Medulla oblongata (tissue), 1 donor: Measurements from ENCODE around the gene TNNI3K.

Experiments used
- DNase-seq: peaks from one replicate; pipeline ENCODE4 v3.0.0-alpha.2; 2015; ENCODE audit errors: extremely low spot score

Gene TNNI3K

DNA sequence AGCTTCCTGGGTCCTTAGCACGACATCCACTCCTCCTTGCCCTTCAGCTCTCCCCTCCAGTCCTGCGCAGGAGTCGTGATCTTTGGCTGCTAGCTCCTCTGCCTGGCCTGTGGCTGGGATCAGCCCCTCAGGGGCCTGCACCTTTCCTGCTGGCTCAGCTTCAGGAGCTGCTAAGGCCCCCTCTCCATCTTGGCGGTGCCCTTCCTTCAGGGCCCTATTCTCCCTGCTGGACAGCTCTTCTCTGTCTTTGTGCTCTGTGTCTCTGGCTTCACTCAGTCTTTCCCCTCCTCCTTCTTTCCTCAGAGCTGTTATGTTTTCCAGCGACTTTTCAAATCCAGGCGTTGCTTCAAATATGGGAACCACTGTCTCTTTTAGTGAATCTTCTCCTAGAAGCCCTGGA lies 336.7 kb downstream of the TNNI3K start:
- DNase-seq: no peak

- no peak for DNase-seq
Observed at GRCh38 chr1:74578101-74578500, 342.9 kb downstream of the TNNI3K start.

GRCh38 chr1:74579425-74579824 lies 344.2 kb downstream of the TNNI3K start:
- DNase-seq: no peak

DNA sequence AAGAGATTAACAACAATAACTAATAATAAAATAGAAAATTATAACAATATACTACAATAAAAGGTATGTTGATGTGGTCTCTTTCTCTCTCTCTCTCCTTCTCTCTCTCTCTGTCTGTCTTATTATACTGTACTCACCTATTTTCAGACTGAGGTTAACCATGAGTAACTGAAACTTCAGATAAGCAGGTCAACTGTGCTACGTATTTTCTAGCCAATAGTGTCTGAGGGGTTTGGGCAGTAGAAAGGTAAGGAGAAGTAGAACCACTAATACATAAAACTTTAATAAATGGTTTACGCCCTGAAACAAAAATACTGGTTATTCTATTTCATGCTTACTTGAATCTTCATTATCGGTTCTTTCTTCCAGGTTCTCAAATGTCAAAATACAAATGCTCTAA lies 348.2 kb downstream of the TNNI3K start:
- no peak for DNase-seq

DNA sequence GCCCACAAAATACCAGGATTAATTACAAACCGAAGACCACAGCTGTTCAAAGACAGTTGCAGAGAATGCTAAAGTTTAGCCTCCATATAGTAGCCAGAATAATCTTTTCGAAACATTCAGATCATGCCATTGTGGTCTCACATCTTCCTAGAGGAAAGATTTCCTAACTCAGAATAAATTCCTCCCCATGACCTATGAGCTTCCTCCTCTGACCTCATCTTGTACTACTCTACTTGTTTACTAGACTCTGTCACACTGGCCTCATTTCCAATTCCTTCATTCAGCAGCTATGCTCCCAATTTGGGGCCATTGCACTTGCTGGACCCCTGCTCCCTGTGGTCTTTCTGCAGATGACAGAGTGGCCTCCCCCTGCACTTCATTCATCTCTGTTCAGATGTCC lies 349.0 kb downstream of the TNNI3K start:
- DNase-seq: no peak

DNA sequence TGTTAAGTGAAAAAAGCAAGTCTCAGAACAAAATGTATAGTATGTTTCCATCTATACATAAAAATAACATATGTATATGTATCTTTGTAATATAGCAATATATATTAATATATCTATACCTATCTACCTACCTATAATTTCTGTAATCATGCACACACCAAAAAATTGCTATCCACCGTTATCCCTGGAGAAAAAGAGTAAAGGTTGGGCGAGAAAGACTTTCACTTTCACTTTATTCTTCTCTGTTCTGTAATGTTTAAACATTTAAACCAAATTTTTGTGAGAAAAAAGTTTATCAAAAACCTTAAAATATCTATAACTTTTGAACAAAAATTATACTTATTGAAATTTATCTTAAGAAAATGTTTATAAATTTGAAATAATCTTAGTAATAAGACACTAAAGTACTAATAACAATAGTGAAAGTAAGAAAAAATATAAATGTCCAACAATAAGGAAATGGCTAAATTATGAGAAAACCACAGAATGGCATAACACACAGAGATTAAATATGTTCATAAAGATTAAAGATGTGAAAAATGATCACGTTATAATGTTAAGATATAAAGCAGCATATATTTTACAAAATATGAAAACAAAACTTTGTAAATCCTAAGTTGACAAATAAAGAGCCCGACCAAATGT lies 351.2 kb downstream of the TNNI3K start:
- DNase-seq: no peak

DNA sequence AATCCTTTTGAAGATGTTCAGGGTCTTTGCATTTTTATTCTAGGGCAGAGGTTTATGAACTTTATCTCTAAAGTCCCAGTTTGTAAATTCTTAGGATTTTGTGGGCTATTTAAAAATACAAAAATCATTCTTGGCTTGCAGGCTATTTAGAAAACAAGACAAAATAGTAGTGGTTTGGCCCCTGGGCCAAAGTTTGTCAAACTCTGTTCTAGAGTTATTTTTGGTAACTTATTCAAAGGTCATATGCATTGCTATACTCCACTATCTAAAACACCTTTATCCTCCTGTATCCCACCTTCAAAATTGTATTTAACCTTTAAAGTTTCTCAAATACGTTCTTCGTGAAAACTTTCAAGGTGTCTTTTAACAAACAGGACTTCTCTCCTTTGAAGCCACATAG lies 352.7 kb downstream of the TNNI3K start:
- DNase-seq: no peak

DNA sequence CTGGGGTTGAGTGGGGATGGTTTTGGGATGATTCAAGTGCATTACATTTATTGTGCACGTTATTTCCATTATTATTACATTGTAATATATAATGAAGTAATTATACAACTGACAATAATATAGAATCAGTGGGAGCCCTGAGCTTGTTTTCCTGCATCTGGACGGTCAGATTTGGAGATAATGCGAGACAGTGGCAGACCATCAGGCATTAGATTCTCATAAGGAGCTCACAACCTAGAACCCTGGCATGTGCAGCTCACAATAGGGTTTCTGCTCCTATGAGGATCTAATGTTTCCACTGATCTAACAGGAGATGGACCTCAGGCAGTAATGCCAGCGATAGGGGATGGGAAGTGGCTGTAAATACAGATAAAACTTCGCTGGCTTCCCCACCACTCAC lies 355.1 kb downstream of the TNNI3K start:
- DNase-seq: no peak

GRCh38 chr1:74591949-74592348 lies 356.8 kb downstream of the TNNI3K start:
- DNase-seq: no peak

GRCh38 chr1:74592580-74593355 lies 357.6 kb downstream of the TNNI3K start:
- peak; percentile 54 for DNase-seq
